Pancreas (tissue), 10 donors: Measurements from ENCODE around the gene MAJIN. TPM values are rescaled to one million over a fixed set of nuclear protein-coding genes. Genes with fewer than 3 reads are reported as not detected.

Experiments used
- ATAC-seq, 4 donors: fragments of 200-7000 bp; cut with Tn5 transposase; one replicate each; pipeline versions ENCODE4 v1.8.0 to v1.9.1; 2020; ENCODE audit warnings: mild to moderate bottlenecking in 4 of 4, moderate library complexity in 4 of 4
- DNase-seq, 6 donors: peaks; one replicate each; pipeline ENCODE4 v3.0.0-alpha.2; 2020
- FAIRE-seq: peaks from 2 replicates; lab custom pipeline; 2012; peaks lifted over from hg19 to GRCh38; lab: Jason Lieb, UNC
- H3K27ac ChIP-seq, 4 donors: fragments of 200-600 bp; sonication (generic); 1 replicate in 3 of 4; 2 replicates in 1 of 4; pipeline versions ENCODE4 v1.5.0 to v1.8.0; 2020
- H3K27me3 ChIP-seq, 4 donors: fragments of 200-600 bp; one replicate each; pipeline ENCODE4 v1.8.0; 2021
- H3K36me3 ChIP-seq, 3 donors: fragments of 200-600 bp; sonication (generic) in 1 of 3; one replicate each; pipeline versions ENCODE4 v1.5.0 to v1.8.0; 2020 to 2021
- H3K4me1 ChIP-seq, 3 donors: fragments of 200-600 bp; one replicate each; pipeline ENCODE4 v1.8.0; 2021
- H3K4me3 ChIP-seq, 4 donors: fragments of 200-600 bp; sonication (generic) in 2 of 4; one replicate each; pipeline versions ENCODE4 v1.5.0 to v1.8.0; 2020 to 2021
- H3K9me3 ChIP-seq, 4 donors: fragments of 200-600 bp; one replicate each; pipeline ENCODE4 v1.8.0; 2021
- CTCF ChIP-seq, 4 donors: fragments of 200-600 bp; sonication (generic) in 3 of 4; IDR thresholded peaks; one replicate each; pipeline versions ENCODE4 v1.5.0 to v1.8.0; 2021; ENCODE audit warnings: antibody characterized with exemption in 4 of 4
- WGBS, 2 donors: extraction: QIAGEN DNeasy Blood & Tissue Kit; methylation state at CpG; one replicate each; pipeline ENCODE4 v1.1.7; 2013; 5-methylcytosine and 5-hydroxymethylcytosine counted together
- intact Hi-C, 3 donors: fragments of 100-400 bp; cut with DNase I; formaldehyde crosslinking; loops; one replicate each; pipeline versions ENCODE4 v1.11.1 to v1.14.2; 2022
- polyA plus RNA-seq, 2 donors: library from polyadenylated mRNA; stranded (reverse); fragments of 200-250 nt; gene quantifications; one replicate each; pipeline ENCODE4 v1.2.3, GENCODE V29; 2013
- total RNA-seq, 6 donors: library from RNA; stranded (reverse); fragmentation: NEBNext Ultra II Directional in 4 of 6; extraction: Animal tissue kit (Norgen Biotek cat#: 25700) in 4 of 6; gene quantifications; one replicate each; pipeline versions ENCODE4 v1.2.1 to v1.2.4, GENCODE V29; 2021 to 2023
- donor health status: healthy with polysubstance abuse.
- donor health status: DM: no; HTN: no; CAD: no; lungs with moderate emphysema.
- donor health status: DM: no; HTN: no; CAD: no.
- donor health status: control.
- donor health status: control.
- donor health status: Bipolar disorder and iron deficiency.
- donor health status: DM: yes; HTN: yes; CAD: no.
- donor health status: DM: no; HTN: no; CAD: no.
- donor health status: DM: no; HTN: no; CAD: no.
- donor health status: DM: yes; HTN: yes; CAD: no.

Gene MAJIN
- total and polyA plus RNA-seq, 8 donors: 0.14 to 0.47 (median 0.26) TPM; not detected in 3

- no peak for TF ChIP-seq CTCF (IDR thresholded peaks at IDR 0.05)
- intact Hi-C loops: loop anchor here in 1 of 3 donors (10.0 kb wide), 1 partner anchor 98 kb away; the partner anchor contains the start of genes TM7SF2 and ZNHIT2
- ATAC-seq (no peak), DNase-seq (no peak), FAIRE-seq (no peak)
- Histone ChIP-seq H3K36me3 (no peaks in the 10 kb centered on the region), H3K4me3 (no peak overlapping the region), H3K9me3 (no peaks in the 10 kb centered on the region), H3K4me1 (peaks cover 0 to 9% (median 0%) of the 10 kb centered on the region in 3 donors), H3K27ac (no peak overlapping the region), H3K27me3 (no peaks in the 10 kb centered on the region)
- WGBS, 2 donors: 81 to 89% methylated on average over 4 of the region's 4 CpGs
These were observed 44.8 kb upstream of the MAJIN start for GRCh38 chr11:65016705-65017104.

- FAIRE-seq: no peak
- intact Hi-C loops: loop anchor here in 1 of 3 donors (10.0 kb wide), 1 partner anchor 100 kb away; the partner anchor contains the start of genes TM7SF2 and ZNHIT2
- Histone ChIP-seq H3K27me3 (no peaks in the 10 kb centered on the region), H3K36me3 (no peaks in the 10 kb centered on the region), H3K4me3 (peak overlapping the region; percentile 70 to 86 (median 80)), H3K9me3 (no peaks in the 10 kb centered on the region), H3K4me1 (peaks cover 0 to 9% (median 0%) of the 10 kb centered on the region in 3 donors), H3K27ac (peak overlapping the region; percentile 95 to 99 (median 98))
- 31 to 37% methylated on average over 20 to 23 of the region's 23 CpGs for WGBS, 2 donors
- TF ChIP-seq CTCF (IDR thresholded peaks at IDR 0.05): no peak
- peak in 3 of 4 donors; percentile 8 to 22 (median 18) for ATAC-seq
- DNase-seq: peak in 1 of 6 donors; percentile 50
These were observed 42.9 kb upstream of the MAJIN start for GRCh38 chr11:65014726-65015227.

- peak; percentile 81 to 90 (median 84) for TF ChIP-seq CTCF (IDR thresholded peaks at IDR 0.05)
- intact Hi-C loops: loop anchor here in 1 of 3 donors (10.0 kb wide), 1 partner anchor 101 kb away; the partner anchor contains the start of genes TM7SF2 and ZNHIT2
- Histone ChIP-seq H3K4me3 (peak within 1 kb of the TSS; percentile 70 to 86 (median 80)), H3K9me3 (no peaks in the 10 kb centered on the region), H3K27me3 (no peaks in the 10 kb centered on the region), H3K27ac (peak within 1 kb of the TSS; percentile 95 to 99 (median 98)), H3K4me1 (peaks cover 0 to 9% (median 0%) of the 10 kb centered on the region in 3 donors), H3K36me3 (no peaks in the 10 kb centered on the region)
- DNase-seq: peak; percentile 86 to 95 (median 90)
- FAIRE-seq: no peak
- ATAC-seq: peak; percentile 87 to 94 (median 90)
- WGBS, 2 donors: 0 to 1% methylated on average over 75 to 96 of the region's 96 CpGs
These were observed 42.2 kb upstream of the MAJIN start, which contains the start of gene ARL2 for GRCh38 chr11:65013888-65014725. TSS of gene ARL2 (plus strand) at chr11:65014160. CDS start at chr11:65014208, 48 bp downstream.

- no peaks in the 10 kb centered on the region for H3K36me3 ChIP-seq
- DNase-seq (peak; percentile 83 to 94 (median 90)), FAIRE-seq (no peak), ATAC-seq (peak; percentile 82 to 96 (median 90))
- intact Hi-C loops: loop anchor here in 1 of 3 donors (10.0 kb wide), 1 partner anchor 101 kb away; the partner anchor contains the start of genes TM7SF2 and ZNHIT2
- H3K4me3 ChIP-seq: peak overlapping the region; percentile 70 to 86 (median 80)
- H3K27me3 ChIP-seq: no peaks in the 10 kb centered on the region
- WGBS, 2 donors: 5% methylated on average over 22 of the region's 22 CpGs
- H3K27ac ChIP-seq: peak overlapping the region; percentile 95 to 99 (median 98)
- TF ChIP-seq CTCF (IDR thresholded peaks at IDR 0.05): peak; percentile 40 to 75 (median 64)
- H3K4me1 ChIP-seq: peaks cover 0 to 9% (median 0%) of the 10 kb centered on the region in 3 donors
- H3K9me3 ChIP-seq: no peaks in the 10 kb centered on the region
These were observed 41.4 kb upstream of the MAJIN start for GRCh38 chr11:65013130-65013887.
